Measurements from ENCODE around the gene MST1. TPM values are rescaled to one million over a fixed set of nuclear protein-coding genes. Genes with fewer than 3 reads are reported as not detected.

MST1 gene
- total RNA-seq, 4 donors from 2014 or later: 21.5 to 43.5 (median 40.7) TPM

GRCh38 chr3:49724586-49724985 lies 35.3 kb upstream of the MST1 start:
- DNase-seq: peak; percentile 38 to 43
- H3K4me3 ChIP-seq (replicated peaks in 1 of 3): peak overlapping the region in 1 of 3 donors; percentile 49
- H3K36me3 ChIP-seq: peaks cover 18 to 23% of the 10 kb centered on the region in 2 donors
- TF ChIP-seq, protein P1, sequence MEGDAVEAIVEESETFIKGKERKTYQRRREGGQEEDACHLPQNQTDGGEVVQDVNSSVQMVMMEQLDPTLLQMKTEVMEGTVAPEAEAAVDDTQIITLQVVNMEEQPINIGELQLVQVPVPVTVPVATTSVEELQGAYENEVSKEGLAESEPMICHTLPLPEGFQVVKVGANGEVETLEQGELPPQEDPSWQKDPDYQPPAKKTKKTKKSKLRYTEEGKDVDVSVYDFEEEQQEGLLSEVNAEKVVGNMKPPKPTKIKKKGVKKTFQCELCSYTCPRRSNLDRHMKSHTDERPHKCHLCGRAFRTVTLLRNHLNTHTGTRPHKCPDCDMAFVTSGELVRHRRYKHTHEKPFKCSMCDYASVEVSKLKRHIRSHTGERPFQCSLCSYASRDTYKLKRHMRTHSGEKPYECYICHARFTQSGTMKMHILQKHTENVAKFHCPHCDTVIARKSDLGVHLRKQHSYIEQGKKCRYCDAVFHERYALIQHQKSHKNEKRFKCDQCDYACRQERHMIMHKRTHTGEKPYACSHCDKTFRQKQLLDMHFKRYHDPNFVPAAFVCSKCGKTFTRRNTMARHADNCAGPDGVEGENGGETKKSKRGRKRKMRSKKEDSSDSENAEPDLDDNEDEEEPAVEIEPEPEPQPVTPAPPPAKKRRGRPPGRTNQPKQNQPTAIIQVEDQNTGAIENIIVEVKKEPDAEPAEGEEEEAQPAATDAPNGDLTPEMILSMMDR (IDR thresholded peaks at IDR 0.05): no peak
- TF ChIP-seq POLR2A (IDR thresholded peaks at IDR 0.05): no peak
- H3K27me3 ChIP-seq: no peaks in the 10 kb centered on the region
- H3K4me1 ChIP-seq: peaks cover 20 to 30% of the 10 kb centered on the region in 2 donors
- intact Hi-C loops (cut with DNase I): loop anchor here (5.0 kb wide), 1 partner anchor 63 kb away; the partner anchor contains the start of gene IP6K1
- H3K27ac ChIP-seq: peak overlapping the region; percentile 73 to 92 (median 88)
- 40 to 47% methylated on average over 6 of the region's 6 CpGs for WGBS, 2 donors
- H3K9me3 ChIP-seq: no peaks in the 10 kb centered on the region

DNA sequence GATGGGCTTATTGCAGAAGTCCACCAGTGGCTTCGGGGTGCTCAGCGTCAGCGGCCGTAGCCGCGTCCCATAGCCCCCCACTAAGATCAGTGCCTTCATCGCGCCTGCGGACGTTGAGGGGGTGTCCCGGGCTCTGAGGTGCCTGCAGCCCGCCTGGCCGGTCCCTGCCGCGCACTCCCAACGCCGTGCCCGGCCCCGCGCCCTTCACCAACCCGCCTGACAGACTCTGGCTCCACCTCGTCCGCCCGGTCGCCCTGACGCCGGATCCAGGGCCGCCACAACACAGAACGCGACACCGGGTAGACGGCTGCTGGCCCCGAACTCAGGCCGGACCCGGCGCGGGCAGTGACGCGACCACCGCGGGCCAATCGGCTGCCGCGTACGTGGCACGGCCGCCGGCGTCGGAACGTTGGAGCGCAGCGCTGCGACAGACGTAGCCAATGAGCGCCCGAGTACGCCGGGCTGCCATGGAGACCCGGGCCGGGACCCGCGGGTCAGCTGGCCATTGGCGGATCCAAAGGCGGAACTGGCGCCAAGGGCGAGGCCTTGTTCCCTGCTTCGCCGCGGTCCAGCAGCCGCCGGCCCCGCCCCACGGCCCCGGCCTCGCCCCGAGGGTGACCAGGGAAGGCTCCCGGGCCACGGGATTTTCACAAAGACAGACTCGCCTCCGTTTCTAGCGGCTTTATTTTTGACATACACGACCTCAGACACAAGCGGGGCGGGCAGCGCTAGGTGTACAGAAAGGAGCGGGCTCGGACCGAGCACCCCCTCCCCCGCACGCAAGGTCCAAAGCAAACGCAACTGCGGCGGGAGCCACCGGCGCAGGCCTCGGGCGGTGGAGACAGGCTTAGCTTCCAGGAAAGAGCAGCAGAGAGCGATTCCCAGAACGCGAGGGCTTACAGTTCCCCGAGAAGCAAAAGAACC lies 34.6 kb upstream of the MST1 start, which contains the start of gene GMPPB:
Gene GMPPB, minus strand, starts transcription at position 324 of the 924 bp plus-strand sequence. Its CDS starts 225 bp downstream, at position 99.
- WGBS, 2 donors: 1 to 4% methylated on average over 10 to 38 of the region's 102 CpGs

GRCh38 chr3:49723296-49723627 lies 34.0 kb upstream of the MST1 start:
- peak overlapping the region; percentile 85 to 98 (median 88) for H3K27ac ChIP-seq
- peaks cover 29 to 40% of the 10 kb centered on the region in 2 donors for H3K4me1 ChIP-seq
- TF ChIP-seq POLR2A (IDR thresholded peaks at IDR 0.05): no peak
- TF ChIP-seq, protein P1 (IDR thresholded peaks at IDR 0.05): no peak
- peak overlapping the region; percentile 86 to 98 (median 96) for H3K4me3 ChIP-seq (replicated peaks in 1 of 3)
- DNase-seq: peak; percentile 77 to 82
- 0% methylated on average over 15 to 19 of the region's 20 CpGs for WGBS, 2 donors
- no peaks in the 10 kb centered on the region for H3K9me3 ChIP-seq
- peaks cover 18 to 23% of the 10 kb centered on the region in 2 donors for H3K36me3 ChIP-seq
- intact Hi-C loops (cut with DNase I): loop anchor here (5.0 kb wide), 1 partner anchor 64 kb away; the partner anchor contains the start of gene IP6K1
- H3K27me3 ChIP-seq: no peaks in the 10 kb centered on the region

More for the DNA sequence above, 34.6 kb upstream of the MST1 start, which contains the start of gene GMPPB:
- H3K4me3 ChIP-seq (replicated peaks in 1 of 3): peak within 1 kb of the TSS; percentile 86 to 98 (median 96)
- H3K9me3 ChIP-seq: no peaks in the 10 kb centered on the region
- intact Hi-C loops (cut with DNase I): loop anchor here (5.0 kb wide), 1 partner anchor 63 kb away; the partner anchor contains the start of gene IP6K1
- DNase-seq: peak; percentile 99
- peaks cover 18 to 23% of the 10 kb centered on the region in 2 donors for H3K36me3 ChIP-seq
- TF ChIP-seq POLR2A (IDR thresholded peaks at IDR 0.05): peak; percentile 40 to 80
- TF ChIP-seq, protein P1 (IDR thresholded peaks at IDR 0.05): peak in 1 of 6 experiments; percentile 5
- peak within 1 kb of the TSS; percentile 88 to 98 (median 88) for H3K27ac ChIP-seq
- H3K4me1 ChIP-seq: peaks cover 23 to 35% of the 10 kb centered on the region in 2 donors
- no peaks in the 10 kb centered on the region for H3K27me3 ChIP-seq

DNA sequence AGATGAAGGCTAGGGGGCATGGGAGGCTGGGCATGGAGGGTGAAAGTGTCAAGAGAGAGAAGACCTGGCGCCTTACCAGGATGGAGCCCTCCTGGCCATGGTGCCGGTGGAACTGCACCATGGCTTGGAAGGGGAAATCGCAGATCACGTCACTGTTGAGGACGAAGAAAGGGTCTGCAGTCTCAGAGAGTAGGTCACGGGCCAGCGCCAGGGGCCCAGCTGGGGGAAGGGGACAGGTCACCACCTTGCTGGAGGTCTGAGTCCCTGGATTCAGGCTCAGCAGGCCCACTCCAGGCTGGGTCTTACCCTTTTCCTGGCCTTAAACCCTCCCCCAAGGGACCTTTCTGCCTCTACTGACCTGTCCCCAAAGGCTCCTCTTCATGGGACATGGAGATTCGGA lies 33.6 kb upstream of the MST1 start:
- no peaks in the 10 kb centered on the region for H3K27me3 ChIP-seq
- 67 to 69% methylated on average over 6 to 8 of the region's 8 CpGs for WGBS, 2 donors
- no peaks in the 10 kb centered on the region for H3K9me3 ChIP-seq
- DNase-seq: no peak
- H3K4me1 ChIP-seq: peaks cover 30 to 40% of the 10 kb centered on the region in 2 donors
- H3K36me3 ChIP-seq: peaks cover 14 to 23% of the 10 kb centered on the region in 2 donors
- intact Hi-C loops (cut with DNase I): loop anchor here (5.0 kb wide), 1 partner anchor 64 kb away; the partner anchor contains the start of gene IP6K1
- no peak for TF ChIP-seq POLR2A (IDR thresholded peaks at IDR 0.05)
- TF ChIP-seq, protein P1 (IDR thresholded peaks at IDR 0.05): no peak
- peak overlapping the region in 2 of 3 donors; percentile 86 to 98 for H3K4me3 ChIP-seq (replicated peaks in 1 of 3)
- peak overlapping the region; percentile 85 to 98 (median 88) for H3K27ac ChIP-seq

All from thyroid gland (tissue), 4 donors.